HEK293T (cell line): Measurements from ENCODE around the gene CNIH3.

Experiments
- ARNT ChIP-seq: fragments of 450-650 bp; IDR thresholded peaks from 2 replicates; pipeline ENCODE4 v1.6.1; 2017; ENCODE audit warnings: mild to moderate bottlenecking
- FOXK2 ChIP-seq: fragments of 450-650 bp; IDR thresholded peaks from 2 replicates; pipeline ENCODE4 v1.6.1; 2016; ENCODE audit warnings: mild to moderate bottlenecking
- SP1 ChIP-seq: fragments of 450-650 bp; IDR thresholded peaks from 2 replicates; pipeline ENCODE4 v1.6.1; 2017
- SUZ12 ChIP-seq: fragments of 450-650 bp; IDR thresholded peaks from 2 replicates; pipeline ENCODE4 v1.6.1; 2016; ENCODE audit warnings: mild to moderate bottlenecking

DNA sequence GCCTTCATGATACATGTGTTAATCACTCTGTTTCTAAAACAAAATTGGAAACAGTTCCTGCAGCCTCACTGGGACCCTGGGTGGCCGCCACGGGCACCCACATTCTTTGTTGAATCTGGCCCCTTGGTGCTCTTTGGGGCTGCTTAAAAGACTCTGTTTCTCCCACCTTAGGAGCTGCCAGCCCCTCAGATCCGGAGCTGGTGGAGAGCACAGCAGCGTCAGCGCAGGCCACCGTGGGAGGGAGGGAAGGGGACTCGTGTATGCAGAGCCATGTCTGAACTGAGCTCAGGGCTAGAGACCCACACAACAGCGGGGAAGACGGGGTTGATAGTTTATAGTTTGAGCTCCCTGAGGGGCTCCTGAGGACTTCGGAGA is 121.2 kb downstream of the CNIH3 start:
- TF ChIP-seq SP1, result no peak
- TF ChIP-seq FOXK2, result no peak
- no peak for TF ChIP-seq ARNT
- no peak for TF ChIP-seq SUZ12
